HepG2 (cell line): Measurements from ENCODE around the gene SIRT7. TPM values are rescaled to one million over a fixed set of nuclear protein-coding genes. Genes with fewer than 3 reads are reported as not detected.

ENCODE experiments used
- CBX5 ChIP-seq: sonication (generic); formaldehyde crosslinking; IDR thresholded peaks from 2 replicates; pipeline ENCODE4 v1.4.0; 2020; ENCODE audit warnings: missing genetic modification reagents, borderline replicate concordance
- ELF1 ChIP-seq: sonication (generic); formaldehyde crosslinking; IDR thresholded peaks from 2 replicates; pipeline ENCODE4 v1.4.0; 2020; ENCODE audit warnings: missing genetic modification reagents
- EZH2 ChIP-seq: conservative IDR thresholded peaks from 2 replicates; pipeline ENCODE4 v1.6.1; 2012; ENCODE audit warnings: mild to moderate bottlenecking, low read depth, low read length, moderate library complexity
- HOMEZ ChIP-seq: IDR thresholded peaks from 2 replicates; pipeline ENCODE4 v1.6.1; 2016; ENCODE audit warnings: low read depth
- MIER2 ChIP-seq: IDR thresholded peaks from 2 replicates; pipeline ENCODE4 v1.6.1; 2016; ENCODE audit warnings: missing biosample characterization, missing genetic modification reagents
- NFAT5 ChIP-seq: sonication (generic); formaldehyde crosslinking; IDR thresholded peaks from 2 replicates; pipeline ENCODE4 v1.4.0; 2020; ENCODE audit warnings: missing genetic modification reagents
- NONO ChIP-seq, 2 experiments: fragments of 450-650 bp in 1 of 2; sonication (generic) in 1 of 2; formaldehyde crosslinking in 1 of 2; IDR thresholded peaks in 1 of 2; conservative IDR thresholded peaks in 1 of 2; 2 replicates each; pipeline versions ENCODE4 v1.6.1 to v1.8.0; 2017 to 2022; ENCODE audit warnings: mild to moderate bottlenecking in 1 of 2, missing genetic modification reagents in 1 of 2, moderate library complexity in 1 of 2
- NR2C2 ChIP-seq: sonication (generic); formaldehyde crosslinking; IDR thresholded peaks from 2 replicates; pipeline ENCODE4 v1.4.0; 2020; ENCODE audit warnings: missing genetic modification reagents, mild to moderate bottlenecking, moderate library complexity, borderline replicate concordance
- POGK ChIP-seq: sonication (generic); formaldehyde crosslinking; conservative IDR thresholded peaks from 2 replicates; pipeline ENCODE4 v1.8.0; 2022; ENCODE audit warnings: mild to moderate bottlenecking, moderate library complexity, missing genetic modification reagents
- RBFOX2 ChIP-seq: fragments of 200-400 bp; formaldehyde crosslinking; IDR thresholded peaks from 2 replicates; pipeline ENCODE4 v1.6.1; 2017; ENCODE audit warnings: low read depth, mild to moderate bottlenecking, low read length
- SMARCC2 ChIP-seq: fragments of 450-650 bp; IDR thresholded peaks from 2 replicates; pipeline ENCODE4 v1.6.1; 2017; ENCODE audit warnings: antibody characterized with exemption, mild to moderate bottlenecking
- SOX13 ChIP-seq, 3 experiments: fragments of 450-650 bp in 1 of 3; sonication (generic) in 1 of 3; formaldehyde crosslinking in 1 of 3; IDR thresholded peaks in 2 of 3; conservative IDR thresholded peaks in 1 of 3; 2 replicates each; pipeline versions ENCODE4 v1.5.0 to v1.6.1; 2016 to 2020; ENCODE audit warnings: antibody characterized with exemption in 1 of 3, mild to moderate bottlenecking in 1 of 3, missing compliant biosample characterization in 1 of 3, missing genetic modification reagents in 1 of 3, moderate library complexity in 1 of 3
- SPEN ChIP-seq: sonication (generic); formaldehyde crosslinking; IDR thresholded peaks from 2 replicates; pipeline ENCODE4 v1.5.1; 2020; ENCODE audit warnings: low read depth, mild to moderate bottlenecking, missing genetic modification reagents
- ZNF20 ChIP-seq: sonication (generic); formaldehyde crosslinking; IDR thresholded peaks from 2 replicates; pipeline ENCODE4 v1.4.0; 2020; ENCODE audit warnings: mild to moderate bottlenecking, moderate library complexity, missing genetic modification reagents
- ZNF414 ChIP-seq: sonication (generic); formaldehyde crosslinking; IDR thresholded peaks from 2 replicates; pipeline ENCODE4 v1.5.0; 2020; ENCODE audit warnings: missing genetic modification reagents
- ZNF770 ChIP-seq: sonication (generic); formaldehyde crosslinking; IDR thresholded peaks from 2 replicates; pipeline ENCODE4 v1.5.0; 2020; ENCODE audit warnings: mild to moderate bottlenecking, missing genetic modification reagents
- polyA plus RNA-seq, 8 experiments: library from polyadenylated mRNA; depleted of rRNA in 3 of 8; stranded (reverse) in 7 of 8; unstranded in 1 of 8; fragments of >200 nt; fragmentation: Illumina TruSeq in 4 of 8; extraction: Trizol in 4 of 8; gene quantifications; 2 replicates each; pipeline versions ENCODE4 v1.2.1 to v1.2.3, GENCODE V29; 2011 to 2016; ENCODE audit warnings: low read depth in 4 of 8, missing spikeins in 1 of 8, mixed read lengths in 1 of 8; ENCODE audit not compliant: insufficient read depth in 1 of 8
- total RNA-seq, 5 experiments: library from RNA; depleted of rRNA; stranded (reverse); fragments of >200 nt; fragmentation: Illumina TruSeq; extraction: Trizol; gene quantifications; 2 replicates each; pipeline ENCODE4 v1.2.3, GENCODE V29; 2016; ENCODE audit warnings: low read depth in 1 of 5

SIRT7 gene
- total and polyA plus RNA-seq, 2 of the 13 experiments (the other 11 are each of a cell fraction or from before 2014, with no cell fraction given): 8.3 to 24.8 TPM

- no peak for TF ChIP-seq NFAT5
- no peak for TF ChIP-seq ZNF770
- no peak for TF ChIP-seq NONO (IDR thresholded peaks at IDR 0.05)
- TF ChIP-seq NONO (CRISPR knock-in tag; conservative IDR thresholded peaks at IDR 0.05): no peak
- TF ChIP-seq POGK (CRISPR knock-in tag): peak; percentile 33; the same call in 1 of the 2 replicates
- TF ChIP-seq NR2C2 (CRISPR knock-in tag): no peak
- TF ChIP-seq SOX13 (IDR thresholded peaks at IDR 0.05): no peak
- TF ChIP-seq SOX13 (CRISPR knock-in tag; conservative IDR thresholded peaks at IDR 0.05 in 1 of 2, IDR thresholded peaks at IDR 0.05 in 1 of 2): no peak
- no peak for TF ChIP-seq ZNF20
- TF ChIP-seq SMARCC2: no peak
- no peak for TF ChIP-seq SPEN
- no peak for TF ChIP-seq EZH2
- no peak for TF ChIP-seq RBFOX2
- TF ChIP-seq ELF1 (CRISPR knock-in tag): no peak
- 0 out of 2 replicates have a peak, but pooled peaks have one; percentile 30 for TF ChIP-seq CBX5
- TF ChIP-seq ZNF414 (CRISPR knock-in tag): no peak
- TF ChIP-seq MIER2 (CRISPR knock-in tag): no peak
- TF ChIP-seq HOMEZ (CRISPR knock-in tag): no peak
Observed at GRCh38 chr17:81890447-81891302, 27.3 kb downstream of the SIRT7 start (continued).
